Left lung (tissue), 10 donors: Measurements from ENCODE around the gene TMC5. TPM values are rescaled to one million over a fixed set of nuclear protein-coding genes. Genes with fewer than 3 reads are reported as not detected.
A peak's percentile ranks its signal among the peaks of the same experiment; 100 is the strongest.

Experiments
- ATAC-seq: fragments of 200-7000 bp; cut with Tn5 transposase; one replicate; pipeline ENCODE4 v1.9.1; 2020; ENCODE audit warnings: moderate library complexity
- DNase-seq, 4 donors: peaks; one replicate each; pipeline ENCODE4 v3.0.0-alpha.2; 2013 to 2020
- H3K27ac ChIP-seq, 2 donors: fragments of 200-600 bp; sonication (generic) in 1 of 2; one replicate each; pipeline versions ENCODE4 v1.5.0 to v1.8.0; 2020 to 2021
- H3K27me3 ChIP-seq, 2 donors: fragments of 200-600 bp; sonication (generic) in 1 of 2; one replicate each; pipeline versions ENCODE4 v1.5.0 to v1.8.0; 2020 to 2021
- H3K36me3 ChIP-seq, 2 donors: fragments of 200-600 bp; sonication (generic) in 1 of 2; one replicate each; pipeline versions ENCODE4 v1.5.0 to v1.8.0; 2020 to 2021
- H3K4me1 ChIP-seq, 2 donors: fragments of 200-600 bp; one replicate each; pipeline ENCODE4 v1.8.0; 2021
- H3K4me3 ChIP-seq, 2 donors: fragments of 200-600 bp; sonication (generic) in 1 of 2; one replicate each; pipeline versions ENCODE4 v1.5.0 to v1.8.0; 2020 to 2021; ENCODE audit warnings: mild to moderate bottlenecking in 1 of 2
- H3K9me3 ChIP-seq, 2 donors: fragments of 200-600 bp; sonication (generic) in 1 of 2; one replicate each; pipeline versions ENCODE4 v1.5.0 to v1.8.0; 2020 to 2021
- CTCF ChIP-seq, 2 donors: fragments of 200-600 bp; sonication (generic) in 1 of 2; IDR thresholded peaks; one replicate each; pipeline versions ENCODE4 v1.5.0 to v1.8.0; 2021; ENCODE audit warnings: antibody characterized with exemption in 2 of 2
- intact Hi-C, 2 donors: fragments of 100-400 bp; cut with DNase I; formaldehyde crosslinking; loops; one replicate each; pipeline versions ENCODE4 v1.11.2 to v1.14.2; 2022
- polyA plus RNA-seq, 6 donors: library from polyadenylated mRNA; unstranded; fragments of 120-200 nt; gene quantifications; one replicate each; pipeline ENCODE4 v1.2.1, GENCODE V29; 2013; ENCODE audit not compliant: insufficient read length in 6 of 6
- total RNA-seq, 2 donors: library from RNA; stranded (reverse); fragmentation: NEBNext Ultra II Directional; extraction: Animal tissue kit (Norgen Biotek cat#: 25700); gene quantifications; one replicate each; pipeline ENCODE4 v1.2.1, GENCODE V29; 2021
- donor health status: DM: no; HTN: yes; CAD: no.
- donor health status: DM: no; HTN: no; CAD: no.

TMC5 gene
- total and polyA plus RNA-seq, 8 donors, result 4.1 to 105 (median 8.4) TPM

- intact Hi-C loops, result no loop called here
- no peak overlapping the region for H3K4me3 ChIP-seq
- H3K27ac ChIP-seq, result no peak overlapping the region
- no peak for ATAC-seq
- peaks cover 0 to 43% of the 10 kb centered on the region in 2 donors for H3K36me3 ChIP-seq
- no peak for TF ChIP-seq CTCF (IDR thresholded peaks at IDR 0.05)
- H3K9me3 ChIP-seq, result no peaks in the 10 kb centered on the region
- H3K4me1 ChIP-seq, result no peaks in the 10 kb centered on the region
- no peak for DNase-seq
- H3K27me3 ChIP-seq, result no peaks in the 10 kb centered on the region
Observed at GRCh38 chr16:19472482-19472881, 54.8 kb downstream of the TMC5 start.

DNA sequence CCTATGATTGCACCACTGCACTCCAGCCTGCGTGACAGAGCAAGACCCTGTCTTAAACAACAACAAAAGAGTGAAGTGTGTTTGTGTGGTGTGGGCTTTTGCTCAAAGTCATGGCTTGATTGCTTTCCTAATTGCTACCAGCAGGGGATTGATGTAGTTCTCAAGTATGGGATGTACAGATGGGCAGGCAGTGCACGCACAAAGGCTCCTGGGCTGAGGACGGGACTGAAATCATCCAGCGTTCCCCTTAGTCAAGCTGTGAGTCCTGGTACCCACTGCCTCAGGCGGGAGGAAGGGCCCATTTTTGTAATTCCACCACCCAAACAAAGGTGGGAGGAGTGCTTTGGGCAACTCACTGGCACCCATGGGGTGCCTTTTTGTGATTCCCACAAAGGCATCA lies 56.9 kb downstream of the TMC5 start:
- intact Hi-C loops, result no loop called here
- Histone ChIP-seq H3K36me3 (peaks cover 0 to 43% of the 10 kb centered on the region in 2 donors), H3K27me3 (no peaks in the 10 kb centered on the region), H3K9me3 (no peaks in the 10 kb centered on the region), H3K4me1 (no peaks in the 10 kb centered on the region), H3K4me3 (no peak overlapping the region), H3K27ac (no peak overlapping the region)
- ATAC-seq (no peak), DNase-seq (no peak)
- no peak for TF ChIP-seq CTCF (IDR thresholded peaks at IDR 0.05)

DNA sequence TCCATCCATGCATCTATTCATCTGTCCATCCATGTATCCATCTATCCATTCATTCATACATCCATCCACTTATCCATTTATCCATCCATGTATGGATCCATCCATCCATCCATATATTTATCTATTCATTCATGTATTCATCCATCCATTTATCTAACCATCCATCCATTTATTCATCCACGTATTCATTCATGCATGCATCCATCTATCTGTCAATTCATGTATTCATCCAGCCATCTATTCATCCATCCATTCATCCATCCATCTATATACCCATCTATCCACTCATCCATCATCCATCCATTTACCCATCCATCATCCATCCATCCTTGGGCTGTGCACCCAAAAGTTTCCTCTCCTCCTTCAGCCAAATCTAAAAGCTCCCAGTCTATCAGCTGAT lies 60.8 kb downstream of the TMC5 start:
- Histone ChIP-seq H3K27me3 (no peaks in the 10 kb centered on the region), H3K4me1 (no peaks in the 10 kb centered on the region), H3K4me3 (no peak overlapping the region), H3K27ac (no peak overlapping the region), H3K36me3 (peaks cover 0 to 42% of the 10 kb centered on the region in 2 donors), H3K9me3 (no peaks in the 10 kb centered on the region)
- ATAC-seq, result no peak
- intact Hi-C loops, result no loop called here
- no peak for DNase-seq
- TF ChIP-seq CTCF (IDR thresholded peaks at IDR 0.05), result no peak

DNA sequence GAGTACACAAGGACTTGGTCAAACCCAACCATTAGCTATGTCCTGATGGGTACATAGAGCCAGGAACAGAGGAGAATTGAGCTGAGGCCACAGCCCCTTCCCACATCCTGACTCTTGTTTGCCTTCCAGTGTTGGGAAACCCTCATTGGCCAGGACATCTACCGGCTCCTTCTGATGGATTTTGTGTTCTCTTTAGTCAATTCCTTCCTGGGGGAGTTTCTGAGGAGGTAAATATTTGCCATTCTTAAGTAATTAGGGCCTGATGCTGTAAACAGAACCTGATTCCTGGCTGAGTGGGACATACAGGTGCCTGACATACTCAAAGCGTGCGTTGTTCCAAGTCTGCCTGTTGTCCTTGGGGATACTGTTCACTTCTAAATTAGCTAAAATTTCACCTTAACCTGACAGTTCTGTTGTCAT lies 61.6 kb downstream of the TMC5 start:
- no peak overlapping the region for H3K27ac ChIP-seq
- H3K4me1 ChIP-seq, result no peaks in the 10 kb centered on the region
- no peak for TF ChIP-seq CTCF (IDR thresholded peaks at IDR 0.05)
- intact Hi-C loops, result no loop called here
- H3K27me3 ChIP-seq, result no peaks in the 10 kb centered on the region
- ATAC-seq (peak; percentile 43), DNase-seq (no peak)
- H3K4me3 ChIP-seq, result no peak overlapping the region
- H3K9me3 ChIP-seq, result no peaks in the 10 kb centered on the region
- H3K36me3 ChIP-seq, result peaks cover 0 to 42% of the 10 kb centered on the region in 2 donors

DNA sequence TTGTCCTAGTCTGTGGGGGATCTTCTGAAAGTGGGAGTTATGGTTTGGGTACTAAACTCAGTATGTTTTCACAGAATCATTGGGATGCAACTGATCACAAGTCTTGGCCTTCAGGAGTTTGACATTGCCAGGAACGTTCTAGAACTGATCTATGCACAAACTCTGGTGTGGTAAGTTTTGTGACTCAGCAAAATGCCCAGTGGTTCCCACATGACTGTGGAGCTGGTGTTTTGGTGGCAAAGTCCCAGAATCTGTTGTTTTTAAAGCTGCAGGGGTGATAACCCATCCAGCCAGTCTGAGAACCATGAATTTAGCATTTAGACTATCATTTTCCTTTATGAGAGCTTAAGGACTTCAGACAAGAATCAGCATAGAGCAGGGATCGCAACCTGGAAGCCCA lies 63.6 kb downstream of the TMC5 start:
- Histone ChIP-seq H3K4me3 (no peak overlapping the region), H3K4me1 (no peaks in the 10 kb centered on the region), H3K27ac (no peak overlapping the region), H3K27me3 (no peaks in the 10 kb centered on the region), H3K36me3 (peaks cover 0 to 36% of the 10 kb centered on the region in 2 donors), H3K9me3 (no peaks in the 10 kb centered on the region)
- DNase-seq (no peak), ATAC-seq (no peak)
- intact Hi-C loops, result no loop called here
- no peak for TF ChIP-seq CTCF (IDR thresholded peaks at IDR 0.05)
